WTC11 (cell line): ENCODE data around the gene NCKAP5.

Experiments
- CTCF ChIP-seq: fragments of 200-600 bp; IDR thresholded peaks from 2 replicates; pipeline ENCODE4 v1.8.0; 2022; ENCODE audit warnings: antibody characterized with exemption
- HMGXB4 ChIP-seq: sonication (generic); formaldehyde crosslinking; IDR thresholded peaks from 2 replicates; pipeline ENCODE4 v1.8.1; 2023; ENCODE audit warnings: mild to moderate bottlenecking, moderate library complexity, missing genetic modification reagents
- PRDM15 ChIP-seq: sonication (generic); formaldehyde crosslinking; IDR thresholded peaks from 2 replicates; pipeline ENCODE4 v1.8.0; 2022; ENCODE audit warnings: missing genetic modification reagents
- TEAD4 ChIP-seq: sonication (generic); formaldehyde crosslinking; IDR thresholded peaks from 2 replicates; pipeline ENCODE4 v1.8.0; 2022; ENCODE audit warnings: mild to moderate bottlenecking, missing genetic modification reagents

- no peak for TF ChIP-seq TEAD4
- TF ChIP-seq CTCF: no peak
- TF ChIP-seq HMGXB4 (CRISPR knock-in tag): no peak
- no peak for TF ChIP-seq PRDM15
Observed at GRCh38 chr2:133369901-133370658, 198.2 kb downstream of the NCKAP5 start.
